Lung microvascular endothelial cell (primary cell): ENCODE measurements around the gene CKM. TPM values are rescaled to one million over a fixed set of nuclear protein-coding genes. Genes with fewer than 3 reads are reported as not detected.
A peak's percentile ranks its signal among the peaks of the same experiment; 100 is the strongest.
"Not testable (repeated sequence)": the region's sequence is repeated elsewhere in the genome, so short reads cannot be mapped to it uniquely, and the experiment has no call there.

Source experiments
- DNase-seq, 2 donors: peaks; one replicate each; pipeline versions ENCODE4 v3.0.0 to v3.0.0-alpha.2; 2010; ENCODE audit warnings: low read depth in 2 of 2
- total RNA-seq: library from RNA; depleted of rRNA; stranded (reverse); fragments of >200 nt; gene quantifications from 2 replicates; pipeline ENCODE4 v1.2.1, GENCODE V29; 2014

Gene CKM
- total RNA-seq, 1 donor from 2014 or later: under 0.01 TPM

- no peak for DNase-seq
Measured at GRCh38 chr19:45293682-45294081, 29.0 kb downstream of the CKM start.

- no peak for DNase-seq
Measured at GRCh38 chr19:45291834-45292233, 30.8 kb downstream of the CKM start.

DNA sequence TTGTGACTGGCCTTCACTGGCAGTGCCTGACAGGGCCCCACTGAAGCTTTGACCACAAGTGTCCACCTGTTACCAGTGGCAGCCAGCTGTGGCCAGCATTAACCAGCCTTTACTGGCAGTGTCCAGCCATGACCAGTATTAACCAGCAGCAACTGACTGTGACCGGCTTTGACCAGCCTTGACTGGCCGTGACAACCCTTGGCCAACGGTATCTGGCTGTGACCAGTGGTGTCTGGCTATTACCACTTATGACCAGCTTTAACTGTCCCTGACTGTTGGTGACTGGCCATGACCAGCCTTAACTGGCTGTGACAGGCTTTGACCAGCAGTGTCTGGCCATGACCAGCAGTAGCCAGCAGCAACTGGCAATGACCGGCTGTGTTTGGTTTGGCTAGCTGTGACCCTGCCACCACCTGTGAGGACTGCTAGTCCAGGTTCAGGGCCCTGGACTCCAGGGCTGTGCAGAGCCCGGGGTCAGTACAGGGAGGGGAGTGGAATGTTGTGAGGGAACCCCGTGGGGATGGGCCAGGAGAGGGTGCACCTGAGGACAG lies 32.2 kb downstream of the CKM start:
- DNase-seq: no peak

GRCh38 chr19:45283443-45284033 lies 39.1 kb downstream of the CKM start:
- DNase-seq: no peak

DNA sequence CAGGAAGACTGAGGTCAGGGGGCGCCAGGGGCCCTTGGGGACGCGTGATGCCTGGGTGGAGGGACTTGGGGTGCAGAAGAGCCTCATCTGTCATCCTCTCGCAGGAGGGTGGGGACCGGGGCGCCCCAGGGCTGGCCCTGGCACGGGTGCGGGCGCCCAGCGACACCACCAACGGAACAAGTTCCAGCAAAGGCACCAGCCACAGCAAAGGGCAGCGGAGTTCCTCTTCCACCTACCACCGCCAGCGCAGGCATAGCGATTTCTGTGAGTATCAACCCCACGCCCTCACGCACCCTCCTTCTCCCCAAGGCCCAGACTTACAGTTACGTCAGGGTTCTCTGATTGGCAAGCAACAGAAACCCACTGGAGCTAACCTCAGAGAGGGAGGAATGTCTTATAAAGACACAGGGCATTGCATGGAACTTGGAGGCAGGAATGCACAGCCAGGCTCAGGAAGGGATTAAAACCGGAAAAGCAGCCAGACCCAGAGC lies 42.2 kb downstream of the CKM start:
- peak in 1 of 2 donors; percentile 29 for DNase-seq

- DNase-seq: peak in 1 of 2 donors; percentile 94
Measured at GRCh38 chr19:45279587-45280192, 43.0 kb downstream of the CKM start.

GRCh38 chr19:45278087-45278486 lies 44.6 kb downstream of the CKM start:
- no peak for DNase-seq

GRCh38 chr19:45276284-45276687 lies 46.4 kb downstream of the CKM start:
- DNase-seq: no peak

DNA sequence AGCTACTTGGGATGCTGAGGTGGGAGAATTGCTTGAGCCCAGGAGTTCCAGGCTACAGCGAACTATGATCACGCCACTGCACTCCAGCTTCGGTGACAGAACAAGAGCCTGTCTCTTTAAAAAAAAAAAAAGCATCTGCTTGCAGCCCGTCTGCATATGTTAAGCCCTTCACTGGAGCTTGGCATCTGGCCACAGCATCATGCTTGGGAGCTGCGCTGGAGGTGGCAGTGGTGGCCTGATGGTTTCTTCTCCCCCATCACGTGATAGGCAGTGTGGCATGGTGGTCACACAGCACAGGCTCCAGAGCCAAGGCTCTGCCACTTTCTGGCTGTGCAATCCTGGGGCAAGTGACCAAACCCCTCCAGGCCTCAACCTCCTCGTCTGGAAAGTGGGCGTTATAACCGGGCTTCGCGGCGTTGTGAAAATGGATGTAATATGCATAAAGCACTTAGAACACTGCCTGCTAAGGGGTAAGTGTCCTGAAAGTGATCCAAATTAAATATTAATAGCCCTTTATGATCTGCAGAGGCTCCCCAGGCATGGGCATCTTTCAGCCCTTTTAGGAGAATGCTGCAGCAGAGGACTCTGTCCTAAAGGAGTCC lies 47.2 kb downstream of the CKM start:
- no peak for DNase-seq

GRCh38 chr19:45273521-45273855 lies 49.2 kb downstream of the CKM start:
- no peak for DNase-seq

DNA sequence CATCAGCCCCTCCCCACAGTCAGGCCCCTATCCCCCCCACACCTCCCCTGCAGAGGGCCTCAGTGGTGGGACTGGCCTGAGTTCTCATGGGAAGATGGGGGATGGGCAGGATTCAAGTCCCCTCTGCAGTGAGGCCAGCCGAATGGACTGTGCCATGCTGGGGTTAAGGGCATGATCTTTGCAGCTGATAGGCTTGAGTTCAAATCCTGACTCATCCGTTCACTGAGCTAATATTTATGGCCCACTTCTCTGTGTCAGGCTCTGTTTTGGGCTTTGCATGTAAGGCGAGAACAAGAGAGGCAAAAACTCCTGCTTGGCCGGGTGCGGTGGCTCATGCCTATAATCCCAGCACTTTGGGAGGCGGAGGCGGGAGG lies 51.0 kb downstream of the CKM start:
- no peak for DNase-seq

- no peak for DNase-seq
Measured at GRCh38 chr19:45271098-45271734, 51.5 kb downstream of the CKM start.

- DNase-seq: not testable (repeated sequence)
Measured at GRCh38 chr19:45269939-45270338, 52.7 kb downstream of the CKM start.

DNA sequence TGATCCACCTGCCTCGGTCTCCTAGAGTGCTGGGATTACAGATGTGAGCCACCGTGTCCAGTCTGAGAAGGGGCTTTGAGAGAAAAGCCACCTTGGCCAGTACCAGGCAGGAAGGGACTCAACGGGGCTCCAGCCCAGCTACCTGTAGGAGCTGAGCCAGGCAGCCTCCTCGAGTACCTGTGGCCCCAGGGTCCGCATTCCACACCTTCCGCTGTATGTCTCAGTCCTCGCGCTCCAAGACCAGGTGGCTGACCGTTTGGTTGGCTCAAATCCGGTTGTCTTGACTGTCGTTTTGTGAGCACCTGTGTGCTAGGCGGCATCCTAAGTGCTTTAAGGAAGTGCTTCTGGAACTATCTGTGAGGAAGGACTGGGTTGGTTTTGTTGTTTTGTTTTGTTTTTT lies 55.4 kb downstream of the CKM start:
- DNase-seq: no peak

- DNase-seq: no peak
Measured at GRCh38 chr19:45265375-45265774, 57.3 kb downstream of the CKM start.

DNA sequence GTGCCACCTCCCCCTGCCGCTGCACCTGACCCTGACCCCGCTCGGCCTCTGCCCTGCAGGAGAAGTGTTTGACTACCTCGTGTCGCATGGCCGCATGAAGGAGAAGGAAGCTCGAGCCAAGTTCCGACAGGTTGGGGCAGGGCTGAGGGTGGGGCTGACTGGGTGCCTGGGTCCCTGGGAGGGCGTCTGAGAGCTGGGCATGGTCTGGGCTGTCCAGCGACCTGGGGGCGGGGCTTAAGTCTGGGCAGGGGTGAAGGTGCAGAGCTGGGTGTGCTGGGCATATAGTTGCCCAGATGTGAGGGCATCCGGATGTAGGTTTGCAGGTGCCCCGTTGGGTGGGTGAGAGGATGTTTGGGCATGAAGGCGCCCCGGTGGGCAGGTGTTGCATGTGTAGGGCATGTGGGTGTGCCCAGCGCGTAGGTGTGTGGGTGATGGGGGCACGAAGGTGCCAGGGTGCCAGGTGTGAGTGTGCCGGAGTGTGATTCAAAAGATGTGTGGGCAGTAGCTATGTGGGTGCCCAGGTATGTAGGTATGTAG lies 57.8 kb downstream of the CKM start:
- DNase-seq: no peak

GRCh38 chr19:45263013-45263412 lies 59.7 kb downstream of the CKM start:
- no peak for DNase-seq

- no peak for DNase-seq
Measured at GRCh38 chr19:45262570-45262969, 60.1 kb downstream of the CKM start.

- DNase-seq: no peak
Measured at GRCh38 chr19:45258862-45259261, 63.8 kb downstream of the CKM start.

DNA sequence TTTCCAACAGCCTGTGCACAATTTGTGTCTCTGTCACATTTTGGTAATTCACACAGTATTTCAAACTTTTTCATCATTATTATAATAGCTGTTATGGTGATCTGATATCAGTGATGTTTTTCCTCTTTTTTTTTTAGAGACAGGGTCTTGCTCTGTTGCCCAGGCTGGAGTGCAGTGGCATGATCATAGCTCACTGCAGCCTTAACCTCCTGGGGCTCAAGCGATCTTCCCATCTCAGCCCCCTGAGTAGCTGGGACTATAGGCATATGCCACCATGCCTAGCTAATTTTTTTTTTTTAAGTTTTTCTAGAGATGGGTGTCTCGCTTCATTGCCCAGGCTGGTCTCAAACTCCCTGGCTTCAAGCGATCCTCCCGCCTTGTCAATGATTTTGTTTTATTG lies 65.8 kb downstream of the CKM start:
- no peak for DNase-seq
